Measurements from ENCODE around the gene NOS1.

NOS1 gene

GRCh38 chr12:117161460-117162166 lies 199.8 kb downstream of the NOS1 start:
- Histone ChIP-seq H3K27me3 (replicated peaks; ENCODE audit: control insufficient read depth, insufficient read depth, low read length, poor library complexity, severe bottlenecking) (no peaks in the 10 kb centered on the region), H3K9me3 (ENCODE audit: control insufficient read depth, low read length) (no peaks in the 10 kb centered on the region), H3K27ac (ENCODE audit: insufficient read depth, low read length, poor library complexity, severe bottlenecking) (no peak overlapping the region), H3K4me3 (ENCODE audit: insufficient read depth, low read depth, low read length, poor library complexity, severe bottlenecking) (no peak overlapping the region), H3K36me3 (ENCODE audit: control insufficient read depth, insufficient read depth, low read length) (peaks cover 93% of the 10 kb centered on the region), H3K4me1 (ENCODE audit: control insufficient read depth, insufficient read depth, low read length, poor library complexity, severe bottlenecking) (no peaks in the 10 kb centered on the region)
- DNase-seq: no peak

GRCh38 chr12:117159674-117160073 lies 201.8 kb downstream of the NOS1 start:
- H3K36me3 ChIP-seq (ENCODE audit: control insufficient read depth, insufficient read depth, low read length): peaks cover 95% of the 10 kb centered on the region
- DNase-seq: no peak
- no peak overlapping the region for H3K27ac ChIP-seq (ENCODE audit: insufficient read depth, low read length, poor library complexity, severe bottlenecking)
- no peak overlapping the region for H3K4me3 ChIP-seq (ENCODE audit: insufficient read depth, low read depth, low read length, poor library complexity, severe bottlenecking)
- H3K9me3 ChIP-seq (ENCODE audit: control insufficient read depth, low read length): no peaks in the 10 kb centered on the region
- no peaks in the 10 kb centered on the region for H3K27me3 ChIP-seq (replicated peaks; ENCODE audit: control insufficient read depth, insufficient read depth, low read length, poor library complexity, severe bottlenecking)
- H3K4me1 ChIP-seq (ENCODE audit: control insufficient read depth, insufficient read depth, low read length, poor library complexity, severe bottlenecking): no peaks in the 10 kb centered on the region

- no peak overlapping the region for H3K27ac ChIP-seq (ENCODE audit: insufficient read depth, low read length, poor library complexity, severe bottlenecking)
- no peaks in the 10 kb centered on the region for H3K9me3 ChIP-seq (ENCODE audit: control insufficient read depth, low read length)
- no peak for DNase-seq
- peaks cover 95% of the 10 kb centered on the region for H3K36me3 ChIP-seq (ENCODE audit: control insufficient read depth, insufficient read depth, low read length)
- H3K4me1 ChIP-seq (ENCODE audit: control insufficient read depth, insufficient read depth, low read length, poor library complexity, severe bottlenecking): no peaks in the 10 kb centered on the region
- no peaks in the 10 kb centered on the region for H3K27me3 ChIP-seq (replicated peaks; ENCODE audit: control insufficient read depth, insufficient read depth, low read length, poor library complexity, severe bottlenecking)
- H3K4me3 ChIP-seq (ENCODE audit: insufficient read depth, low read depth, low read length, poor library complexity, severe bottlenecking): no peak overlapping the region
Observed at GRCh38 chr12:117158911-117159553, 202.4 kb downstream of the NOS1 start.

All from effector memory CD4-positive, alpha-beta T cell (primary cell).